GM21619 (cell line): ENCODE results near the gene NFS1.

Experiments
- ATAC-seq: cut with Tn5 transposase; IDR thresholded peaks from one replicate; pipeline ENCODE4 v1.9.1; 2021; ENCODE audit not compliant: unreplicated experiment

NFS1 gene

DNA sequence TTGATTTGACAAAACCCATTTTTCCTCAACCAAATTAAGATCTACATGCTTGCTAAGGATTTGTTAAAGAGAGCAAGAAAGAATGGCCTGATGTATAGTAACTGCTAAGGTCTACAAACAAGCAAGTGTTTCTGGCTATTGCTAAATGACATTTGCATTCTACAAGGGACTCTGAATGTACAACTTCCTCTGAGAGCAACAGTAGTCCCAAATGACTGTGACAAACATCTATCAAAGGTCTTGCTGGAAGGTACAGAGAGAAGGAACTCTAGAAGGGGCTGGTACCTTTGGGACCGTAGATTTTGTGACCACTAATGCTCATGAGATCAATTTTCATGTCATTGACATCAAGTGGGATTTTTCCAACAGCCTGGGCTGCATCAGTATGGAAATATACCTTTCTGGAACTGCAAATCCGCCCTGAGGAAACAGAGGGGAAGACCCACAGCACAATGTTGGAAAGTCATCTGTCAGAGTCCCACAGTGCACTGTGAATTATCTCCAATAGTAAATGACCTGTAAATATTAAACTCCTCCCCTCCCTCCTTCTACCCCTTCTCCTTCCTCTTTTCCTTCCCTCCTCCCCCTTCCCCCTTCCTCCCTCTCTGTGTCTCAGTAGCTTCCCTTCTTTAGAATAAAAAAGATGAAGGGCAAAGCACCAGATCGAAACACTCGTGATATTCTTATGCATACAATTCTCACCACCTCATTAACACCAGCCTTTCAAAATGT is 18.5 kb downstream of the NFS1 start:
- ATAC-seq: no peak

GRCh38 chr20:35674921-35675320 is 24.2 kb downstream of the NFS1 start:
- no peak for ATAC-seq

DNA sequence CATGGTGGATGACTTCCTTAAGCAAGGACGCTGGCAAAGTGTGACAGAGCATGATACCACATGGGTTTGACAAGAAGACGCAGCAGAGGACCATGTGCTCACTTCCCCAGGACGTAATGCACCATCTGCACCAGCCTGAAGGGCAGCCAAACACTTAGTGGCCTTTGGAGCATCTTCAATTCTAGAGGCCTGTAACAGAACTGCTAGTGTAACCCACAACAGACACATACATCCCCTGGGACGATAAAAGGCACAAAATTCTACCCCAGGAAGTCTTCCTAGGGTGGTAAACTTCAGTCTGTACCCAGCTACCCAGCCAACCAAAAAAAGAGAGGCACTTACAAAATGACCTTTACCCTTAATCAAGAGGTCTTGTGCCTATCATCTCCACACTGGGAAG is 25.3 kb downstream of the NFS1 start:
- ATAC-seq: no peak

DNA sequence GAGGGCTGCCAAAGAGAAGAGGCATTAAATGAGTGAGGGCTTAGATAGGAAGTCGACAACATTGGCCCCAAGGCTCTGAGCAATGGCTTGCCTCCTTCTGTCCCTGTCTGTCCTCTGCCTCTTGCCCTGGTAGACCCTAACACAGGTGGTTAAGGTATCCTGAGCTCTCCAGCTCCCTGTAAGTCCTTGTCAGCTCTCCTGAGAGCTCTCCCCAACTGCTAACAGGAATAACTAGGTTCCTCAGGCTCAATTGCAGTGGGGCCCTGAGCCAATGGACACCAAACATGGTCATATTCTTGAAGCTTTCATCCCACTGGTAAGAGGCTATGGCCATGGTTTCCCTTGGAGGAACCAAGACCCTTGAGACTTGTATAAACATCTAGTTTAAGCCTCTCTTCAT is 29.5 kb downstream of the NFS1 start:
- ATAC-seq: no peak

DNA sequence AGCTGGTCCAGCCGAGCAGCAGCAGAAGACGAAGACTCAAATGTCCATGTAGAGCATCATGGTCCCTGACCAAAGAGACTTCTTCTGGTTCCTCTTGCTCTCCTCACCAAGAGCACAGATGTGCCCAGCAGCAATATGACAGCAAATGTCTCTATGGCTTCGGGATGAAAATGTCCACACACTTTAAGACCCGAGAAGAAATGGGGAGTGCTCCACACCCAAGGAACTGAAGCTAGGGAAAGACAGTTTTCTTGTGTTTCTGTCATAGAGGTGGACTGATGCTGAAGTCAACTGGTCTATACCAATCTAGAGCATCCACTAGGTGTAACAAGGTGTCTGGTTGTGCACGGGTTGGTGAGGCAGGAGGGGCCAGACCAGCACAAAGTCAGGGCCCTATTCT is 29.9 kb downstream of the NFS1 start:
- ATAC-seq: no peak

- no peak for ATAC-seq
Observed at GRCh38 chr20:35665949-35666288, 33.2 kb downstream of the NFS1 start.

GRCh38 chr20:35664466-35665206 is 34.5 kb downstream of the NFS1 start, which contains the start of the genes CPNE1 and RBM12:
Gene CPNE1 (minus strand): TSS chr20:35664900. CDS start chr20:35632923, 31,977 bp downstream.
Gene RBM12 (minus strand): TSS chr20:35664900. CDS start chr20:35655322, 9,578 bp downstream.
- peak; percentile 64 for ATAC-seq

- peak; percentile 31 for ATAC-seq
Observed at GRCh38 chr20:35663516-35664465, 35.4 kb downstream of the NFS1 start.

DNA sequence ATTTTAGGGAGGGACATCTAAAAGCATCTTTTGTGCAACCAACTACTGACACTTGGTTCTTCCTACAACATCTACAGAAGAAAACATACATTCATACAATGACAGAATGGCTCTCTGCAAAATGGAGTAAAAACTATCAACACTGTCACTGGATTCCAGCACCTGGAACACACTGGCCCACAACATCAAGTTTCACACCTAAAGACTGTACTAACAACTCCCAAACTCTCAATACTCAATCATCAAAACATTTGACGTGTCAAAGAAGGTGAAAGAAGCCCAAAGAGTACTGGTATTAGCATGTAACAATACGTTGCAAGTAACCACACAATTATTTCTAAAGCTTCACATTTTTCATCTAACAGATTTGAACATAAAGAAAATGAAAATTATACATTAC is 36.6 kb downstream of the NFS1 start:
- no peak for ATAC-seq

- no peak for ATAC-seq
Observed at GRCh38 chr20:35661908-35662307, 37.2 kb downstream of the NFS1 start.

- ATAC-seq: no peak
Observed at GRCh38 chr20:35661053-35661452, 38.1 kb downstream of the NFS1 start.

GRCh38 chr20:35660122-35660937 is 38.8 kb downstream of the NFS1 start:
- no peak for ATAC-seq

GRCh38 chr20:35657271-35657670 is 41.9 kb downstream of the NFS1 start:
- ATAC-seq: no peak

GRCh38 chr20:35654415-35654814 is 44.7 kb downstream of the NFS1 start:
- ATAC-seq: no peak

GRCh38 chr20:35653893-35654292 is 45.3 kb downstream of the NFS1 start:
- ATAC-seq: no peak

- no peak for ATAC-seq
Observed at GRCh38 chr20:35653430-35653734, 45.8 kb downstream of the NFS1 start.

- ATAC-seq: no peak
Observed at GRCh38 chr20:35652641-35653429, 46.3 kb downstream of the NFS1 start.

DNA sequence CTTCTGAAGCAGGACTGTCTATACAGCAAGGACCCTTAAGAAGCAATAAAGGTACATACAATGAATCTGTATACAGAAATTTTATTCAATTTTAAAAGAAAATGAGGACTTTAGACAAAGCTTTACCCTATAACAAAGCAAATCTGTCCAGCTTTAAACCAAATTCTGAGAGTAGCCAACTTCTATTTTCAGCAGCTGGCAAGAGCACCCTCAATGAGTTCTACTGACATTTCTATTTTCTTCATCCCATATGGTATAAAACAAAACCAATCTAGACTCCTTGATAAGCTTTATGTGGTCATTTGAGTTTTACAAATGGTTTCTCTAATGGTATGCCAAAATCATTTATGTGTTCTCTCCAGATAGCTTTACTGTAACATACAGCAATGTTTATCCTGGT is 47.2 kb downstream of the NFS1 start:
- ATAC-seq: no peak

DNA sequence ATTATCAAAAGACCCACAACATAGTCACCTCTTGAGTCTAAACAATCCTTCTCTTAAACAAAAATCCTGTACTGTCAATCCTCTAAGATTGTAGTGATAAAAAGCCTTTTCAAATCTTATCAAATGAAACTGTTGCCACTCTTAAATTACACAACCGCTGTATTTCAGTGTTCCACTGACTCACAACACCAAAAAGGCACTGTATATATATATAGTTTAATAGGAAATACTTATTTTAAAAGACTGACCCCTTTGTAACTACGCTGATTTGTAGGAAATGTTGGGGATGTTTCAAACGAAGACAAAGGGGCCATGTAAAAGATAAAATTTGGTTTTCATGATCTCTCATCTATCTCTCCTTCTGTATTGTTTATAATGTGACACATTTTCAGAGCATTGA is 48.5 kb downstream of the NFS1 start:
- no peak for ATAC-seq

GRCh38 chr20:35648836-35649235 is 50.3 kb downstream of the NFS1 start:
- ATAC-seq: no peak
